GM21447 (cell line): Measurements from ENCODE around the gene SLC25A2.
"Not testable (repeated sequence)": the region's sequence is repeated elsewhere in the genome, so short reads cannot be mapped to it uniquely, and the experiment has no call there.

Source experiments
- ATAC-seq: cut with Tn5 transposase; IDR thresholded peaks from one replicate; pipeline ENCODE4 v1.9.1; 2021; ENCODE audit not compliant: unreplicated experiment

Gene SLC25A2

DNA sequence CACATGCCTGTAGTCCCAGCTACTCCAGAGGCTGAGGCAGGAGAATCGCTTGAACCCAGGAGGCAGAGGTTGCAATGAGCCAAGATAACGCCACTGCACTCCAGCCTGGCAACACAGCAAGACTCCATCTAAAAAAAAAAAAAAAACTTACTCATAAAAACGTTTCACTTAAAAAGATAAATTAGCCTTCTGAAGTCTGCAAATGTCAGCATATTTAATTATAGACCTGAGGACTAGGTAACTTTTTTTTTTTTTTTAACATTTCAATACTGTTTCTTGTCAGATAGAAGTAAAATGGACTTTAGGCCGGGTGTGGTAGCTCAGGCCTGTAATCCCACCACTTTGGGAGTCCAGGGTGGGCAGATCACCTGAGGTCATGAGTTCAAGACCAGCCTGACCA is 13.1 kb upstream of the SLC25A2 start:
- not testable (repeated sequence) for ATAC-seq

GRCh38 chr5:141313711-141314110 is 9.9 kb upstream of the SLC25A2 start:
- no peak for ATAC-seq

DNA sequence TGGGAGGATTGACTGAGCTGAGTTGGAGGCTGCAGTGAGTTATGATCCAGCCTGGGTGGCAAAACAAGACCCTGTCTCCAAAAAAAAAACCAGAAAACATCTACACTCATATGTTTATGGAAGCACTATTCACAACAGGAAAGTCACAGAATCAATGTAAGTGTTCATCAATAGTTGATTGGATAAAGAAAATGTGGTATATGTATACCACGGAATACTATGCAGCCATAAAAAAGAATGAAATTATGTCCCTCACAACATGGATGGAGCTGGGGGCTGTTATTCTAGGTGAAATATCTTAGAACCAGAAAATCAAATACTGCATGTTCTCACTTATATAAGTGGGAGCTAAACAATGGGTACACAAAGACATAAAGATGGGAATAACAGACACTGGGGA is 2.8 kb upstream of the SLC25A2 start:
- no peak for ATAC-seq

DNA sequence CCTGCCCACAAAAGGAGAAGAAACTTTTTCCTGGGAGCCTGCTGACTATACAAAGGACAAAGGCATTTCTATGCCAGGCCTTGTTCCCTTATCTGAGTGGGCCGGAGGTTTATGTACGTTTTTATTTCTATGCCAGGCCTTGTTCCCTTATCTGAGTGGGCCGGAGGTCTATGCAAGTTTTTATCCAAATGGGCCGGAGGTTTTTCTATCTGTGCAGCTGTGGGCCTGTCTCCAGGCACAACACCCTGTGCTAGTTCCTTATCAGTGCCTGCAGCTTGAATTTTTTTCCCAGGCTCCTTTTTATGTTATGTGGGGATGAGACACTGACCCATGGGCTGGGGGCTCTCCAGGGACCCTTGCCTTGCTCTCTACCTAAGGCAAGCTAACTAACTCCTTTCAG is 5.5 kb downstream of the SLC25A2 start:
- ATAC-seq = no peak

DNA sequence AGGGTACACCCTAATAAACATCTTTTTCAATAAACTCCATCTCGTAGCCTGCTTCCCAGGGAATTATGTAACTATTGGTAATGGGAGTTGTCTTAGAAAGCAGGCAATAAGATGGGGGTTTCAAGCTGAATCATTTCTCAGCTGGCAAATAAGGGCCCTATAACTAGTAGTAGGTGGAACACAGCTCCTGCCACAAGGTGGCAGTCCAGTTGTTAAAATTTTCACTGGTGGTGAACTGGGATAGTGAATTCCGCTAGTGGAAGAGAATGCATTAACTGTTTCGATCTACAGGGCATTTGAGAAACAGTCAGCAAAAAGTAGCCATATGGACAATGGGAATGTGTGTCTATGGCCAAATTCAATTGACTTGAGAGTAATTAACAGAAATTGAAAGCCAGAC is 30.9 kb downstream of the SLC25A2 start:
- no peak for ATAC-seq

GRCh38 chr5:141269195-141269594 is 34.7 kb downstream of the SLC25A2 start:
- ATAC-seq = no peak

GRCh38 chr5:141261238-141261546 is 42.7 kb downstream of the SLC25A2 start:
- ATAC-seq = no peak

DNA sequence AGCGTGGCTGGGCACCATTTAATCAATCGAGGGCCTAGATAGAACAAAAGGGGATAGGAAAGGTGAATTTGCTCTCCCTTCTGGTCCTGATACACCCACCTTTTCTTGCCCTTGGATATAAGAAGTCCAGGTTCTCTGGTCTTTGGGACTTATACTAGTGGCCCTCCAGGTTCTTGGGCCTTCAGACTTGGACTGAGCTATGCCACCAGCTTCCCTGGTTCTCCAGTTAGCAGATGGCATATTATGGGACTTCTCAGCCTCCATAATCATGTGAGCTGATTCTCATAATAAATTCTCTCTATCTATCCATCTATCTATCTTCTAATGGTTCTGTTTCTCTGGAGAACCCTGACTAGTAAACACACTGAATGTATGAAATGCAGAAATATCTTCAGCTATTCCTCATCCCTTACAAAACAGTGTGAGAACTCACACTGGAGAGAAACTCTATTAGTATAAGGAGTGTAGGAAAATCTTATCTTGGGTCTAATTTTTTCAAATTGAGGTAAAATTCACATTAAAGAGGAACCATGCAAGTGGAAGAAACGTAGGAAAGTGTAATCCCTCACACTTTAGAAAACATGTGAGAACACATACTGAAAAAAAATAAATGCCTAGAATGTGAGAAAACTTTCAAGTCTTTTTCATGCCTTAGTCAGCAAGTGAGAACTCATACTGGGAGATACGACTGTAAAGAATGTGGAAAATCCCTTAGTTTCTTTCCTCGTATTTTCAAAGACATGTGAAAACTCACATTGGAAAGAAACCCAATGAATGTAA is 43.2 kb downstream of the SLC25A2 start:
- no peak for ATAC-seq

- ATAC-seq = no peak
These were observed 44.9 kb downstream of the SLC25A2 start for GRCh38 chr5:141258948-141259347.

GRCh38 chr5:141258464-141258863 is 45.4 kb downstream of the SLC25A2 start:
- no peak for ATAC-seq
